NCI-H187 (cell line): ENCODE results near the gene FYN.
A peak's percentile ranks its signal among the peaks of the same experiment; 100 is the strongest.
"Not testable (repeated sequence)": the region's sequence is repeated elsewhere in the genome, so short reads cannot be mapped to it uniquely, and the experiment has no call there.

Experiments used
- DNase-seq, 2 experiments: peaks; one replicate each; lab custom pipeline; 2025; lab: John Stamatoyannopoulos, UW

FYN gene

GRCh38 chr6:111873178-111874024 lies at the start of gene FYN:
FYN (minus strand) TSS chr6:111873452; CDS start chr6:111720051, 153,401 bp downstream.
- peak; percentile 95 to 97 for DNase-seq

- DNase-seq: no peak
Observed at GRCh38 chr6:111922454-111923297, 49.4 kb upstream of the FYN start.

- DNase-seq: no peak
Observed at GRCh38 chr6:111921103-111921502, 47.9 kb upstream of the FYN start.

GRCh38 chr6:111920578-111920977 lies 47.3 kb upstream of the FYN start:
- DNase-seq: no peak

GRCh38 chr6:111918825-111919224 lies 45.6 kb upstream of the FYN start:
- DNase-seq: no peak

- no peak for DNase-seq
Observed at GRCh38 chr6:111916747-111917146, 43.5 kb upstream of the FYN start.

GRCh38 chr6:111914617-111915016 lies 41.4 kb upstream of the FYN start:
- no peak for DNase-seq

GRCh38 chr6:111912904-111913303 lies 39.7 kb upstream of the FYN start:
- no peak for DNase-seq

- no peak for DNase-seq
Observed at GRCh38 chr6:111911428-111911827, 38.2 kb upstream of the FYN start.

- DNase-seq: no peak
Observed at GRCh38 chr6:111909238-111909637, 36.0 kb upstream of the FYN start.

GRCh38 chr6:111908365-111908764 lies 35.1 kb upstream of the FYN start:
- DNase-seq: not testable (repeated sequence)

- no peak for DNase-seq
Observed at GRCh38 chr6:111900735-111901134, 27.5 kb upstream of the FYN start.

GRCh38 chr6:111899531-111899930 lies 26.3 kb upstream of the FYN start:
- DNase-seq: no peak

- no peak for DNase-seq
Observed at GRCh38 chr6:111898452-111898851, 25.2 kb upstream of the FYN start.

- no peak for DNase-seq
Observed at GRCh38 chr6:111894951-111895350, 21.7 kb upstream of the FYN start.

- no peak for DNase-seq
Observed at GRCh38 chr6:111894272-111894671, 21.0 kb upstream of the FYN start.

- DNase-seq: no peak
Observed at GRCh38 chr6:111892431-111892830, 19.2 kb upstream of the FYN start.

- DNase-seq: no peak
Observed at GRCh38 chr6:111890988-111891387, 17.7 kb upstream of the FYN start.

GRCh38 chr6:111888928-111889695 lies 15.9 kb upstream of the FYN start:
- no peak for DNase-seq

GRCh38 chr6:111886793-111887192 lies 13.5 kb upstream of the FYN start:
- DNase-seq: not testable (repeated sequence)

- DNase-seq: no peak
Observed at GRCh38 chr6:111885373-111886027, 12.2 kb upstream of the FYN start.

- DNase-seq: no peak
Observed at GRCh38 chr6:111884068-111884467, 10.8 kb upstream of the FYN start.
